ENCODE data around the gene ASIC2. TPM values are rescaled to one million over a fixed set of nuclear protein-coding genes. Genes with fewer than 3 reads are reported as not detected.

The ASIC2 gene
- 0.30 TPM for total RNA-seq

DNA sequence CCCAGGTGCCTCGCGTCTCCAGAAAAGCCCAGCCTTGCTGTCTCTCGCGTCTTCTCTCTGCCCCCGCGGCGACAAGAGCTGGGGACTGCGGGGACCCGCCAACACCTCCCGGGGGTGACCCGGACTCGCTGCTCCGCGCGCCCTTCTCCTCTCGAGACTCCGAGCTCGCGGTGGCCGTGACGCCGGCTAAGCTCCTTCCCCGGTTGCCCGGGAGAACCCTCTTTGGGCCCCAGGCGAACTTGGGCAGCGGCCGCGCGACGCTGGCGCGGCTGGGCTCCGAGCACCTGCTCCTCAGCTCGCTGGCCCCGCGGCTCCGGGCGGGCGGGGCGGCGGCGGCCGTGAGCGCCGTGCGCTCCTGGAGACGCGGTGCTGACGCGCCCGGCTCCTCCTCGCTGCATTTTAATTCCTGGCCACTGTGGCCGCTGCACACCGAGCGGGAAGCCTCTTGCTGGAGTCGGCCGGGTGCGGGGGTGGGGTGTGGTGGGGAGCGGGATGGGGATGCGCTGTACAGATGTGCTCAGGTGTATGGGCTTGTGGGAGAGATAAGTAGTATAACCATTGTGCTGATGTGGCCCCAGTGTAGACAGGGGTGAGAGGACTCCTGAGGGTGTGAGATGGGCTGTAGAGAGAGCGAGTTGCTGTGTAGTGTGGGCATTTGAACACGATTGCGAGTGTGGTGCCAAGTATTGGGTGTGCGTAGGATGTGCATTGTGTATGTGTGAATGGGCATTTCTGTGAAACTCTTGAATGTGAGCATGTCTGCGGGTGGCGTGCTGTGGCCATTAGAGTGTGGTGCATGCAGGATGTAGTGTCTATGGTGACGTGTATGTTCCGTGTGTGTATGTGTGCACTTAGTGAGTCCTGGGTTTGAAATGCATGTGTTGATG lies at the start of gene ASIC2:
ASIC2 (minus strand) TSS at position 315 of the 887 bp plus-strand sequence.
- DNase-seq, result no peak

DNA sequence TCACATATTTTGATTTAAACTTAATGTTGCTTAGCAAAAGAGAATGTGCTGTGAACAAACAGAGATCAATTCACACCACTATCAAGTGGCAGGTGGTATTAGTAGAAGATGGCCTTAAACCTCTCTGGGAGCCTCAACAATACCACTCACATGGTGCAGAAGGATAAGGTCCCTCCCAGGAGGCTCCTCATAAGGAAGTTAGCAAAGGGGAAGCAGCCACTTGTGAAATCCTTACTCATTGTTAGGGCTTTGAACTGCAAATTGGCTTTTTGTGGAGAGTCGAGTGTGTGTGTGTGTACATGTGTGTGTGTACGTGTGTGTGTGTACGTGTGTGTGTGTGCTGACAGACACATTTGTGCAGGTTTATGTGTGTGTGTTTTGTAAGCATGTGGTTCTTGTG lies 48.9 kb upstream of the ASIC2 start:
- DNase-seq, result no peak

DNA sequence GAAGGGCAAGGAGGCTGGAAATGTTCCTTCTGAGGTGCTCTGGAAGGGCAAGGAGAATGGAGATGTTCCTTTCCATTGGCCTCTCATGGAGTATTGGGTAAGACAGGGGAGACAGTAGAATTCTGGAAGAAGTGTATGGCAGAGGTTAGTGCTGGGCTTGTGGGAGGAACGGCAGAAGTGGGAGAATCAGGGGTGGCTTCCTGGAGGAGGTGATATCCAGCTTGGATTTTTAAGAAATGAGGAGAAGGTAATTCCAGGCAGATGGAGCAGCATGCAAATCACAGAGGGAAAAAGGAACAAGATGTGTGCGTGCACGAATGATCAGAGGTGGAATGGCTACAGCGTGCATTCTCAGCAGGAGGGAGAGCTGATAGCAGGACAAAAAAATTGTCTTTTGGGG lies 45.1 kb upstream of the ASIC2 start:
- DNase-seq, result no peak

DNA sequence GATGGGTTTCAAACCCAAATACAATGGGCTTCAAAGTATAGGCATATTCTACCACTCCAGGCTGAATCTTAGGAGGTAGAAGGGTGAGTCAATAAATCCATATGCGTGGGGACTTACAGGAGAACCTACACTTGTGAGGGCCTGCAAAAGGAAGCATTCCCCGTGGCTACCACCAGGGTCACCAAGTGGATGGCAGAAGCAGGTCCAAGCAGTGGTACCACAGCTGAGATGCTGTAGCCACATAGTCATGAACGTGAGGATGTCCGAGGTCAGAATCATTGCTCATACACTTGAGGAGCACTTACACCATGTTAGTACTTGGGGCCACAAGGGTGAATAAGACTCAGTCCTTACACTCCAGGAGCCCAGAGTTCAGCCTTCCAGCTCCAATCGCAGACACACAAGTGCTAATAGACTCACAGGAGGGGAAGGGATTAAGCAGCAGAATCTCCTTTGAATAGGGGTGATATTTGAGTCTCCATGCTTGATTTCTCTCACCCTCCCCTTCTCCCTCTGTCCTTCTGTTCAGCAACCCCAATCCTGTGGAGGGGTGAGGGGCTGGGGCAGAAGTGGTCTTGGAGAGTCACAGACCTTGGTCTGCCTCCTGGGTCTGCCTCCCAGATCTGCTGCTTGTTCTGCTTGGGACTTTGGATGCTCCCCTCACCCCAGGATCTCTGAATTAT lies 42.5 kb upstream of the ASIC2 start:
- DNase-seq, result no peak

DNA sequence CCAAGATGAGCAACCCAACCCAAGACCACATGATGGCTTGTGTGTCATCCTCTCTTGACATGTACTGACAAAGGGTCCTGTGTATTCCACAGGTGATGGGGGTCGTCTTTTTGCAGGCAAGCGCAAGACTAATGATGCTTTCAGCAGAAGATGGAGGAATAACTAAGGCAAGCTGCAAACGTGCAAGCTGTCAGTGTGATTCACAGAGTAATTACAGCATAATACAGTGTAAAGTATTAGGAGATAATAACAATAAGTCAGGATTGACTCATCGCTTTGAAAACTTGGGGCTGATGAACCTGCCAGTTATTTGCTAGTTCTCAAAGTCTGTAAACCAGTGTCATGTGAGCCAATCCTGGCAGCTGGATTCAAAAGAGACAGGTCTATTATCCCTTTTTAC lies 41.6 kb upstream of the ASIC2 start:
- DNase-seq, result no peak

DNA sequence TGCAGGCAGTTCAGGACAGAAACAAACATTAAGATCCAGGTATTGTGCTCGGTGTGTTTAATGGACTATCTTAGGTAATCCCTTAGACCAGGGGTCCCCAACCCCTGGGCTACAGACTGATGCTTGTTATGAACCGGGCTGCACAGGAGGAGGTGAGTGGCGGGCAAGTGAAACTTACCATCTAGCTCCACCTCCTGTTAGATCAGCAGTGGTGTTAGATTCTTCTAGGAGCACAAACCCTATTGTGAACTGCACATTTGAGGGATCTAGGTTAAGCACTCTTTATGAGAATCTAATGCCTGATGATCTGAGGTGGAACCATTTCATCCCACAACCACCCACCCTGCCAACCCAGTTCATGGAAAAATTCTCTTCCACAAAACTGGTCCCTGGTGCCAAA lies 37.8 kb upstream of the ASIC2 start:
- DNase-seq, result no peak

DNA sequence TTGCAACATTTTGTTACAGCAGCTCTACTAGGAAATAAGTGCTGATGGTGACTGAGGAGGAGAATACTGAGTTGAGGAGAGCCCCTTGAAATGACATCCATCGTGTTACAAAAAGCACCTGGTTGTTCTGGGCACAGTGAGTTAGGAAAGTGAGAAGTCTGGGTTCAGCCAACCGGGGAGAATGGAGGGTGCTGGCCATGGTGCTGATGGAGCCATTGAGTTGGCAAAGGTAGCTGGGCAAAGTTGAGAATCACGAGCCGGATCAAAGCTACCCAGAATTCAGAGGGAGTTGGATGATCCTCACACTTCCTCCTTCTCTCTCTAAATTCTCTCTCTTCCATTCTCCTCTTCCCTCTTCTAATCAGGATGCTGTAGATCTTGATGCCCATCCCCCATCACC lies 35.0 kb upstream of the ASIC2 start:
- DNase-seq, result no peak

DNA sequence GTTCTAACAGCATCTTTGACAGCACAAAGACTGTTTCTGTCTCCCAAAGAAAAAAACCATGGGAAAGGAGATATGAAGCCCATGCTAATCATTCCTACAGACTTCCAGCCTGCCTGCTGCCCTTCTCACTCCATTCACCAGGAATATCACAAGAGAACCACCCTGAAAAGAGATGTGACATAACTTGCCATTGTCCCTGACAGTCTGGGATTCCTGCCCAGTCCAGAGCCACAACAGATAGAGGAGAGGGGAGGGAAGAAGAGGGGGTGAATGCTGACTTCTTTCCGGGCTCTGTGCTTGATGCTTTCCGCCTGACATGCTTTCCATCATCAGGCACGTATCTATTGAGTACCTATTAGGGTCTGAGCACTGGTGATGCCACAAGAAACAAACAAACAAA lies 31.6 kb upstream of the ASIC2 start:
- DNase-seq, result no peak

DNA sequence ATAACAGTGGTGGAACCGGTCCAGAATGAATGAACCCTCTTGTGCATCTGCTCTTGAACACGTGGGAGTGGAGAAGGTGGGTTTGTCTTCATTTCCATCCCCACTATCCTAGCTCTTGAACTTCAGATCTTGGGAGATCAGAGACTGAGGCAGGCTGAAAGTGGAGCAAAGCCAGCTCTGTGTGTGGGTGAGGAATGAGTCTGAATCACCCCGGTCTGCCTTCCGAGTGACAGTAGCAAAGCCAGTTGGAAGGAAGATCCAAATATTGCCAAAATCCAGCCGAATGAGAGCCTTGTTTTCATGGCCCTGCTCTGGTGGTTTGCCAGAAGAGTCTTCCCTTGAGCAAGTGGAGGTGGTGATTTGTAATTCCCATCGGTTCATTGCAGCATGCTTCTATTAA lies 29.0 kb upstream of the ASIC2 start:
- DNase-seq, result no peak

DNA sequence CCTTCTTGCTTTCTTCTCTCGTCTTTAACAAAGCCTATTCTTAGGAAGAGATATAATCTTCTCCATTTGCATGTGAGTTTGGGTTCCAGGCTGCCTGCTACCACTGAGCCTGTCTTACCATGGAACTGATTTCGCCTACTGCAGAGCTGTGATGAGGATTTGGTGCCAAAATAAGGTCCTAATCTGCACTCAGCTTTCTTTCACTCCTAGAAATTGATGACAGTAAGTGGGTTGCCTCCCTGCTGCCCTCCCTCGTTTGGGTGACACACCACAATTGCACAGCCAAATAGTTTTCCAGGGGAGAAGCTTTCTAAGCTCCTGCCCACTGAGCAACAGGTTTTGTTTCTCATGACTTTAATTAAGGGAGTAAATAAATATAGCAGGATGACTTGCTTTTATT lies 25.1 kb upstream of the ASIC2 start:
- no peak for DNase-seq

DNA sequence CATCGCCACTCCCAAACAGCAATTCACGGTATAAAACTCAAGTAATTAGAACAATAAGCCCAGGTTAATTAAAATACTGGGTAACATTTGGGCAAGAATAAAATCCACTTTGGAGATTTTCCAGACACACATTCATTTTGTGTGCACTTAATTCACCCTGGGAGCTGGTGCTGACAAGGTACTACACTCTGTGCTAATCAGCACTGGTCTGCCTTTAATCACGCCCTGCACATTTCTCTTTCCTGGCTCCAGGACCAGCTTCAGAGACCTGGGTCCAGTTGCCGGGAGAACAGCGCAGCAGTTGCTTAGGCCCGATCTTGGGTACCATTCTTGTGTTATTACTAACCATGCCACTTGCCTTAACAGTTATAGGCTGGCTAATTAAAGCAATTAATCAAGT lies 23.7 kb upstream of the ASIC2 start:
- no peak for DNase-seq

DNA sequence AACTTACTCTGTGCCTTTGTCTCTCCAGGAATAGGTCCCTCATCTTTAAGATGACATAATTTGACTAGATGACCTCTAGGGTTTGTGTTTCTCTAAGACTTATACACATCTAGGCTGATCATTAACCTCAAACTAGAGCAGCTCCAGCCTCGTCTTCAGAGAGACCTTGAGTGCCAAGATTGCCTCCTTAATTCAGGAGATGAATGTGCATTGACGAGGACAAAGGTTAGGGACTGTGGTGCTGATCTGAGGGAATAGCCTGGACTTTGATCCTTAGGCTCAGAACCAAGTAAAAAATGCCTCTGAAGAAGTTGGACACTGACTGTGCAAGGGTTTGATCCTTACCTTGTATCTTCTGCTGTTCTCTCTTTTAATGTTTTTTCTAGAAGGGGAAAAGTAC lies 17.2 kb upstream of the ASIC2 start:
- DNase-seq, result no peak

DNA sequence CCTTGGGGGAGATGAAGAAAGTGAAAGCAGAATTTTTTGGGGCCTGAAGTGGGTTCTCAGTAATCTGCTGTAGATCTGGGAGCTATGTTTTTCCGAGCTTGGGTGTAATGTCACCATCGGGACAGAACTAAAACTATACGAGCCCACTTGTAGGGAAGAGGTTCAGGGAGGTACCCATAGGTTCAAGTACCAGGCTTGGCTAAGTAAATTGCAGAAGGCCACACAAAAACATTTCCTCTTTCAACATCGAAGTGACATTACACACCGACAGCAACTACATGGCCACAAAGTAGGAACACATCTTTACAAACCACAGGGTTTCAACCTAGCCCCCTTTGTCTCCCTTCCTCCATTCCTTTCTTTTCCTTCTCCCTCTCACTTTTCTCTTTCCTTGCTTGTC lies 10.2 kb upstream of the ASIC2 start:
- DNase-seq, result no peak

DNA sequence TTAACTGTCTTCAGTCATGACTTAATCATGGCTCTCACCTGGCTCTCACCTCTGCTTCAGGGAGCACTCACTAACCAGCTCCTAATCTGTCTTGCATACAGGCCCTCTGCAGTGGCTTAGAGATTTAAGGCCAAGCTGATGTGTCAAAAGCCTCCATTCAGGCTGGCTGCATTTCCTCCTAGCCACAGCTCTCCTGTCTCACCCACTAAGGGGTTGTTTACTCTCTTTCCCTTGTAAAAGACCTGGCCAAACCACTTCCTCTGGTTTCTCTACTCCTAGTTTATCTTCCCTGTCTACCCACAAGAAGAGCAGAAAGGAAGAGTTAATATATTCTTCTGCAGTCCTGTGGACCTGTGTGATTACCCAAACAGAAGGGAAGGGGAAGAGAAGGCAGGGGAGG lies 9.3 kb upstream of the ASIC2 start:
- no peak for DNase-seq

DNA sequence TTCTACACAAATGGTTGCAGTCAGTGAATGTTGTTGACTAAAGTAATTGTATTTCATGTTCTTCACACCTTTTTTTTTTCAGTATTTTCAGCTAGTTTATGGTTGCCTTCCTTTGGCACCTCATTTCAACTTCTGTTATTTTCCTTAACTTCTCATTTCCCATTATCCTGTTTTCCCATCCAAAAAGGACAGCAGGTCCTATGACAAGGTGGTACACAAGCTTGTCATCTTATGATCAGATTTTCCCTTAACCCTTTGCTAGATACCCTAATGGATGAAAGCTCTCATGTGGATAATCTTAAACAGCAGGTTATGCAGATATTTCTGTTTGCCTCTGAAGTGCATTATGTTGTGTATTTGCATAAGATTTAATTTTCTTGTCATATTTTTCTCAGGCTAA lies 7.1 kb upstream of the ASIC2 start:
- DNase-seq, result no peak

DNA sequence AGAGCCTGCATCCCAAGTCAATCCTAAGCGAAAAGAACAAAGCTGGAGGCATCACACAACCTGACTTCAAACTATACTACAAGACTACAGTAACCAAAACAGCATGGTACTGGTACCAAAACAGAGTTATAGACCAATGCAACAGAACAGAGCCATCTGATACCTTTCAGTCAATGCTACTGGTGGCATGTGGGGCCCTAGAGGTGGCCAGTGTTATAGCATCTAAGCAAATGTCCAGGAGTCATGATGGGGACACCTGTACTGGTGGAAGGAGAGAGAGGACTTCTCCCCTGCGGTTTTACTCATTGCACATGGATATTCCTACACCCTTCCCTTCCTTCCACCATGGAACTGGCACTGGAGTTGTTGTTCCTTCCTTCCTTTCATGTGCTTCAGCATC lies 6.0 kb upstream of the ASIC2 start:
- no peak for DNase-seq

DNA sequence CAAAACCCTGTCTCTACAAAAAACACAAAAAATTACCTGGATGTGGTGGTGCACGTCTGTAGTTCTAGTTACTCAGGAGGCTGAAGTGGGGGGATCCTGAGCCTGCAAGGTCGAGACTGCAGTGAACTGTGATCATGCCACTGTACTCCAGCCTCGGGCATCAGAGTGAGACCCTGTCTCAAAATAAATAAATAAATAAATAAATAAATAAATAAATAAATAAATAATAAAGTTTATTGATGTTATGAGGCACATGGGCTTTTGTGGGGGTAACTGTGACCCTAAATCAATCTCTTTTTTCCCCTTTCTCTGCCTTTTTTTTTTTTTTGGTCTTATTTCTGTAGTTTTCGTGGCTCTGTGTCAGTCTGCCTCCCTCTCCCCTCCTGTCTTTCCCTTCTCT lies 4.5 kb upstream of the ASIC2 start:
- DNase-seq, result no peak

DNA sequence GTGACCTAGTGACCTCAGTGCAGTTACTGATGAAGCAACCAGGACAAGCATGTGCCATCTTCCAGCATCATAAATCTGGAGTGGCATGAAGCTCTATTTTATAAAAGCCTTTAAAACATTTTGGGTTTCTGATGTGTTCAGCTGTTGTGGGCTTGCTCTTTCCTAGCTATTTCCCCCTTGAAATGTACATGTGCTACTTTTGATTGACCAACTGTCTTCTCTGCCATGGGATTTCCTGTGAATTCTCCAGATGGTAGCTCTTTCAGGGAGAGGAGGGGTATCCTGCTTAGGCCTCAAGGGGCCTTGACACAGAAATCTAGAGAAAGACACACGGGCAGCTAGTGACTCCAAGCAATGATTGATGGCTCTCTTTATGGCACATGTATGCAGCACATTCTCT lies 1.9 kb upstream of the ASIC2 start:
- DNase-seq, result no peak

DNA sequence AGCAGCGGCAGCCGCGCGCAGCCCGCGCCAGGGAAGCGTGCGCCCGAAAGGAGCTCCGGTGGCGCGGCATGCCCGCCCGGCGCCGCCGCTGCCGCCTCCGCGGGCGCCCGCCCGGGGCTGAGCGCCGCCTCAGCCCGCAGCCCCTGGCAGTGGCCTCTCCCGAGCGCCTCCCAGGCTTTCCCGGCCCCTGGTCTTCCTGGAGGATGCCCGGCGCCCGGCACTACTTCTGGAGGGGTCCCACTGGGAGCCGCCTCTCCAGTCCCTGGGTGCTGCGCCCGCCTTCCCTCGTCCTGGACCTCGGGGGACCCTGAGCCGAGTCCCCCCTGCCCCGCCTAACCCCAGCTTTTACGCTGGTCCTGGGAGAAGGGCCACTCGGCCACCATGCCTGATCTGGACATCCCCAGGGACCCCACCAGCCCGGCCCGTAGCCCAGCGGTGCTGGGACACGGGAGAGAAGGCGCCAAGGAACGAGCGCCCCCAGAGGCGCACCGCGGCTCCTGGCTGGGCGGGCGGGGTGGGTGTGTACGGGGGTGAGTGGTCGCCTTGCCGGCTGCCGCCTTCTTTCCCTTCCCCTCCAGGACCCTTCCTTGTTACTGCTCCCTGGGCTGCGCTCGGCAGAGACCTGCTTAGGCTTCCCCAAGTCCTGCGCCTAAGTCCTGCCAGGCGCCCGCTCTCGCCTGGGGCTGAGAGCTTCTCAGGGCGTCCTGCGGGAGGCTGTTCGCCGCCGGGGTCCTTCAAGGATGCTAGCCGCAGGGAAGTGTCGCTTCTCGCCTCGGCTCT lies 704 bp downstream of the ASIC2 start:
- no peak for DNase-seq

DNA sequence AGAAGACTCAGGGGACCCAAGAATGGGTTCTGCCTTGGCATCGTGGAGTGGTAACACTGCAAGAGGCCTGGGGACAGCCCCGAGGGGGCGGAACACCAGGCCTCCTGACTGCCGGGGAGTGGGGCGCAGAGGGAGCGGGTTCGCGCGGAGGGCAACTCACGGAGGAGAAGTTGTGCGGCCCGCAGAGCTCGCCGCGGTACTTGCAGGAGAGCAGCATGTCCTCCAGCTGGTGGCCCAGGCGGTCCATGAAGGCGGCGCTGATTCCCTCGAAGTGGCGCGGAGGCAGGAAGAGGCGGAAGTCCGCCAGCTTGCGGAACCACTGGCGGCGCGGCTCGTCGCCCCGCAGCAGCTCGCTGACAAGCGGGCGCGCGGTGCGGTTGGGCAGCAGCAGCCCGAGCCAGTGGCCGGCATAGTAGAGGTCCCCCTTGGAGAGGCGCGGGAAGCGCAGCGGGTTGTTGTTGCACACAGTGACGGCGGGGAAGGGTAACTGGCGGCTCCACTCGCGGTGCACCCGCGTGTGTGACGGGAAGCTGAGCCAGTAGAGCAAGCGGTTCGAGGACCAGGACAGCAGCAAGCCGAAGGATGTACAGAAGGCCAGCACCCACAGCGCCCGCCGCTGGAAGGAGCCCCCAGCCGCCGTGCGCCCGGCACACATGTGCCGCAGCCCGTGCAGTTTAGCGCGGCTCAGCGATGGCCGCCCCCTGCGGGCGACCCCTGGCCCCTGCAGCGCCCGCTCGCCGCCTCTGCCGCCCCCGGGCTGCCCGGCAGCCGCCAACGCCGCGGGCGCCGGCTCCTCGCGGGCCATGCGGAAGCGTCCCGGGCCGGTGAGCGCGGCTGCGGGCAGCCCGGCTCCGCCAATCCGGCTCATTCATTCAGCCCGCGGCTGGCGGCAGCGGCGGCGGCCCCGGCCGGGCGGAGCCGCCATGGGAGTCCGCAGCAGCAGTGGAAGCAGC lies 1.6 kb downstream of the ASIC2 start:
- no peak for DNase-seq

DNA sequence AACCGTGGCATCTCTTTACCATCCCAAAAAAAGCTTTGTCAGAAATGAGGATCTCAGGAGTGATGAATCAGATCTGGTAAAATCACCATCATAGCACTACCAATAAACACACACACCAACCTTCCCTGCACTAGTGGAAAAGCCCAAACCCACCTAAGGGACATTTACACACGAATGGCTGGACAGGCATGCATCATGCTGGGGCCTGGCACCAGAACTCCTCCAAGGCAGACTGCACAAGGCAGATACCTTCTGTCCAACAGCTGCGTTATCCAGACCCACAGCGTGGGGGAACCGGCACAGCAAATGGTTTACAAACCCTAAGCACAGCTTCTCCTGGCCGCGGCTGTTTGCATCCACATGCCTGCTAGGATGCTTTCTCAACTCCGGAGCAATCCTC lies 2.8 kb downstream of the ASIC2 start:
- DNase-seq, result no peak

DNA sequence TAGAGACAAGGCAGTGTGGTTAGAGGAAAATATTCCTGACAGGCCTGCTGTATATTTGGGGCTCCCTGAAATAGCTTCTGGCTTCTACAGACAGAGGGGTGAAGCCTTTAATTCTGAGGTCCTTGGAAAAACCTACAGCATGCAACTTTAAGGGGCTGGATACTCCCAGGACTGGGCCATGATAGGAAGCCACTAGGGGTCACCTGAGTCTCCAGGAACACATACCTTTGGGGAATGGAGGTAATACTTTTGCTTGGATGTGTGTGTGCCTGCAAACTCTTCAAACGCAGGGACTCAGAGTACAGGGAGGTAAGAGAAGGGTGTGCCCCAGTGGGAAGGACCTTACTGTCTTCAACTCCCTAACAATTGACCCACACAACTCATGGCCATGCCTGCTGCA lies 4.1 kb downstream of the ASIC2 start:
- DNase-seq, result no peak

Data from skin of body (tissue), 2 donors.